ENCODE data around the gene ZMYM2.

ZMYM2 gene

DNA sequence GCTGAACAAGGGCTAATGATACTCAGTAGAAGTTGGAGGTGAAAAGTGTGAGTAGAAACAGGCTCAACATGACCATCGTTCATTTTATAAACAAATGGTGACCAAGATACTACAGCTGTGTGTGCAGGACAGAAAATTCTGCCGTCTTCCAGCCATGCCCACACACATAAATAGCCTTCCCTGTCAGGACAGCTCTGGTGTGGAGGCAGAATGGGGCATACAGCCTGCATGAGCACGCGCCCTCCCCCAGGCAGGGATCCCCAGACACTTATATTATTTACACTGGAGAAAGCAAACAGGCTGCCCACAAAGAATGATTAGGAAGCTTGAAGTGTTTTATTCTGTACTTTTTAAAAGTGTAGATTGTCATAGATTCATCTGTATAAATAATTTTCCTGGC lies 182.0 kb downstream of the ZMYM2 start:
- no peak for DNase-seq
